Activated naive CD4-positive, alpha-beta T cell treated with anti-CD3 and anti-CD28 coated beads, Interleukin-2, amount 10 ng/mL, durations not matched to agents 7 days and 5 days (primary cell): Measurements from ENCODE around the gene PNKP.

Experiments
- CTCF ChIA-PET: fragments of 350-600 bp; sonication (Branson Sonifier 250); formaldehyde crosslinking; loops from one replicate; lab custom pipeline; 2021; ENCODE audit warnings: antibody characterized with exemption; lab: Charles Lee
- DNase-seq: peaks from one replicate; pipeline ENCODE4 v3.0.0-alpha.2; 2020
- H3K27ac Mint-ChIP-seq: one replicate; pipeline ENCODE4 v1.8.0; 2021; ENCODE audit warnings: mild to moderate bottlenecking, moderate library complexity, mixed read lengths
- H3K27me3 Mint-ChIP-seq: one replicate; pipeline ENCODE4 v1.8.0; 2021; ENCODE audit warnings: mild to moderate bottlenecking, mixed read lengths
- H3K36me3 Mint-ChIP-seq: one replicate; pipeline ENCODE4 v1.8.0; 2021; ENCODE audit warnings: mixed read lengths
- H3K4me1 Mint-ChIP-seq: one replicate; pipeline ENCODE4 v1.8.0; 2021; ENCODE audit warnings: mixed read lengths
- H3K4me3 Mint-ChIP-seq: one replicate; pipeline ENCODE4 v1.8.0; 2021; ENCODE audit warnings: mild to moderate bottlenecking, moderate library complexity, mixed read lengths
- H3K9me3 Mint-ChIP-seq: one replicate; pipeline ENCODE4 v1.8.0; 2021; ENCODE audit warnings: mixed read lengths

PNKP gene

DNA sequence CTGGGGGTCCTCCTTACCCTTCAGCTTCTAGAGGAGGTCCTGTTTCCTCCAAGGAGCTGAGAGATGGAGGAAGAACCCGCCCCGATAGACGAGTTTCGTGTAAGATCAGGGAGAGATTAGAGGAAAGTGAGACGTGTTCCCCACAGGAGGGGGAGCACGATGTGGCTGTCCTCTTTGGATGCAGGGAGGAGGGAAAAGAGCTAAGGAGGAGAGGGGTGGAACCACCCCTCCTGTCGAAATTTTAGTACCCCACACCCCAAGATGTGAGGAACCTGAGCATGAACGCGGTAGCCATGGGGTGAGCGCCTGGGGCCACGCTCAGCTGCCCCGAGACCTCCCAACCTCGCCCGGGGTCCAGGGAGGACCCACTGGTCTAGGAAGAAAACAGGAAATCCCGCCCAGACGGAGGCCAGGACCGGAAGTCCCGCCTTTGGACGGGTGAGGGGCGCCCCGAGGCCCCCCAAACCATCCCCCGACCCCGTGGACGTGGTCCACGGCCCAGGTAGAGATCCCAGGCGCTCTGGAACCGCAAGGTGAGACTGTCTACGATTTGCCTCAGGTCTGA lies 8.6 kb upstream of the PNKP start:
- CTCF ChIA-PET, result no interaction called here
- peaks cover 23% of the 10 kb centered on the region for H3K36me3 Mint-ChIP-seq
- DNase-seq, result peak; percentile 78
- H3K27ac Mint-ChIP-seq, result no peak overlapping the region
- H3K4me3 Mint-ChIP-seq, result no peak overlapping the region
- H3K4me1 Mint-ChIP-seq, result peaks cover 37% of the 10 kb centered on the region
- no peaks in the 10 kb centered on the region for H3K9me3 Mint-ChIP-seq
- H3K27me3 Mint-ChIP-seq, result no peaks in the 10 kb centered on the region

DNA sequence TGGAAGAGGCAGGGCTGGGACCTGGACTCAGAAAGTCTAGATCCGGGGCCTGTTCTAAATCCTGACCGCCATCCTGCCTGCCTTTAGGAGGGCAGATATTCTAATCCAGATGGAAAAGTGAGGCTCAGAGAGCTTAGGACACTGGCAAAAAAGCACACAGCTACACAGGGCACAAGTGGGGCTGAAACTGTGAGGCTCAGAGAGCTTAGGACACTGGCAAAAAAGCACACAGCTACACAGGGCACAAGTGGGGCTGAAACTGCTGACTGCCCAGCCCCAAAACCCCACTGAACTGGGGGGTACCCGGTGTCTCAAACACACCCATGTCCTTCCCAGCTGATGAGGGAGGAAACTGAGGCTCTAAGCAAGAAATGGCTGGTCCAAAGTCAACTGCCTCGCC lies 7.8 kb upstream of the PNKP start:
- Mint-ChIP-seq H3K9me3 (no peaks in the 10 kb centered on the region), H3K4me3 (no peak overlapping the region), H3K4me1 (peaks cover 43% of the 10 kb centered on the region), H3K36me3 (peaks cover 23% of the 10 kb centered on the region), H3K27ac (no peak overlapping the region), H3K27me3 (no peaks in the 10 kb centered on the region)
- no peak for DNase-seq
- CTCF ChIA-PET, result no interaction called here

DNA sequence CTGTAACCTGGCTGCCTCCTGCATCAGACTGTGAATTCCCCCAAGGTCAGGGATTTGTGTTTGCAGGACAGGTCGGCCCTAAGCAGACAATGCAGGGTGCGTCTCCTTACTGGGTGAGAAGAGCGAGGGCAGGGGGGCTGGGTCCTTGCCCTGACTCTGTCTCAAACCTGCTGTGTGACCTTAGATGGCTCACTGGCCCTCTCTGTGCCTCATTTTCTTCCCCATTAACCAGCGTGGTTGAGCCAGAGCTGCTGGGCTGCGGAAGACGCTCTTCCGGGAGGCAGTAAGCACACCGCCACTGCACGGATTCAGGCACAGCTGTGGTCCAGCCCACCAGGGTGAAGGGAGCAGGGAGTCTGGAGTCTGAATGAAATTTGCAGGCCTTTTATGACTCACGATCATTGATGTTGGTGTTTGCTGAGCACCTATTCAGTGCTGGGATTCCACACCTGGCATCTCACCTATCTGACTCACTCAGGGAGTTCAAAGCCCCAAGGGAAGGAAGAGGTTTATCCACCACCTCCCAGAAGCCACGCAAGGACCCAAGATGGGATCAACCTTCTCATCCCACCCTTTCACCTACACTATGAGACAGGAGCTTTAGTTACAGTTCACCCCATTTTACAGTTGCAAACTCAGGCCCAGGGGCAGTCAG lies 7.3 kb upstream of the PNKP start:
- no peak for DNase-seq
- Mint-ChIP-seq H3K4me3 (no peak overlapping the region), H3K36me3 (peaks cover 21% of the 10 kb centered on the region), H3K4me1 (peaks cover 45% of the 10 kb centered on the region), H3K9me3 (no peaks in the 10 kb centered on the region), H3K27me3 (no peaks in the 10 kb centered on the region), H3K27ac (no peak overlapping the region)
- CTCF ChIA-PET, result no interaction called here

DNA sequence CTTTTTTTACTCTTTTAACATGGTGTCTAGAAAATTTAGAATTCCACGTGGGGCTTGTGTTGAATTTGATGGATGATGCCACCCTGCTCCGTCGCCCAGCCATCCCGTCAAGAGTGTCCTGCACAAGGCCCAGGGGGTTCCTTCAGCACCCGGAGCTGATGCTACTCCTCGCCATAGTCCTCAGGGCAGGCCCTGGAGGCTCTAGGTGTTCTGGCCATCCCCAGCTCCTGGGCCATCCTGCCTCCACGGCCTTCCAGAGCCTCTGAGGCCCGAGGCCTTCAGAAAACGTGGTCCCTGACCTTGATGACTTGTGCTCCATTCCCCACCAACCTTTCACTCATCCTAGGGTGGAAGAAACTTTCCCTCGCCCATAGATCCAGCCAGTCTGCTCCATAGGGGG lies 6.5 kb upstream of the PNKP start:
- CTCF ChIA-PET, result no interaction called here
- H3K9me3 Mint-ChIP-seq, result no peaks in the 10 kb centered on the region
- H3K4me3 Mint-ChIP-seq, result no peak overlapping the region
- peaks cover 39% of the 10 kb centered on the region for H3K4me1 Mint-ChIP-seq
- H3K27ac Mint-ChIP-seq, result no peak overlapping the region
- H3K36me3 Mint-ChIP-seq, result peaks cover 14% of the 10 kb centered on the region
- H3K27me3 Mint-ChIP-seq, result no peaks in the 10 kb centered on the region
- DNase-seq, result no peak

DNA sequence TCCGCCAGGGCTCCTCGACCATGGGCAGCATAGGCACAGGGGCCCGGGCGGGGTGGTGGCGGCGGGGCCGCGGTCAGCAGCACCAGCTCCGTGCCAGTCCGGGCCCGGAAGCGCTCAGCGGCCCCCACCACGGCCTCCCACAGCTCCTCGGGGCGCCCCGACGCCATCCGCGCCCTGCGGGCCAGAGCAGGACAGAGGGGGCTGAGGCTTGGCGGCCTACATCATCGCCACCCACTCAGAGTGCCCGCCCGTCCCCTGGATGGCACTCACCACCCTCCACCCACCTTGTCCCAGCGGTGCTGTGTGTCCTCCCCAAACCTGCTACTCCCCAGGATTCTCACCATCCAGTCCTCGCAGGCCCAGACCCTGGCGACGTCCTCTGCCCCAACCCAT lies 5.7 kb upstream of the PNKP start:
- peaks cover 11% of the 10 kb centered on the region for H3K36me3 Mint-ChIP-seq
- H3K4me3 Mint-ChIP-seq, result no peak overlapping the region
- no peak for DNase-seq
- no peaks in the 10 kb centered on the region for H3K27me3 Mint-ChIP-seq
- H3K9me3 Mint-ChIP-seq, result no peaks in the 10 kb centered on the region
- H3K27ac Mint-ChIP-seq, result no peak overlapping the region
- CTCF ChIA-PET, result no interaction called here
- peaks cover 33% of the 10 kb centered on the region for H3K4me1 Mint-ChIP-seq

DNA sequence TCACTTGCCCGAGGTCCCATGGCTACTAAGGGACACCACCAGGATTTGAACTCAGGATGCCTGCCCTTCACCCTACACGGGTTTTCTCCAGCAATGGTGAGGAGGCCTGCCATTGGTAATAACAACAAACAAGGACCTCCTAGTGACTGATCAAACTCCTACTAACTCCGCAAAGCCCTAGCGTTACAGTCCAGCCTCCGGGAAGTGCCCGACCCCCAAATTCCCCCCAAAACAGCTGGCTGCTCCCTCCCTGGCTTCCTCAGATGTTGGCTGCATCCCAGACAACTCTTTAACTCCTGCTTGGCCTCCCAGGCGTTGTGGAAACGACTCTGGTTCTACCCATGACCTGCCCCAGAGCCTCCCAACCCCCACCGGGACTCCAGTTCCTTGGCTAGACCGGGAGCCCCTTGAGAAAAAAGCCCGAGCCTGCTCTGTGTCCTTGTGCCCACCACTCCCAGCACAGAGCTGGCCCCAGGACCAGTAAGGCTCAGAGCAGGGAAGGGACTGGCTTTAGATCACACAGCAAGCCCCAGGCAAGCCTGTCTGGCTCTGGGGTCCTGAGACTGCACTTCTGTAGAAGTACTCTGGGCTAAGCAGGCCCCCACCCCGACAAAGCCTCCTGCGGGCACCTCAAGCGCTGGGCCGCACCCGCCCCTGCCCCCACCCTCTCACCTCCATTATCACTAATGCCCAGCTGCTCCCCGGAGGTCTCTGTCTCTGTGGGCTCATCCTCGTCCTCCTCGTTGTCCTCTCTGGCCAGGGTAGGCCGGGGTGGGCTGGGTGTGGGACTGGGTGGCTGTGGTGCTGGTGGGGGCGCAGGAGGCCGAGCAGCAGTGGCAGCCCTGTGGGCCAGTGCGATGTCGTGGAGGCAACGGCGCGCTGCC lies 5.1 kb upstream of the PNKP start:
- Mint-ChIP-seq H3K4me3 (no peak overlapping the region), H3K27me3 (no peaks in the 10 kb centered on the region), H3K36me3 (peaks cover 8% of the 10 kb centered on the region), H3K27ac (no peak overlapping the region), H3K4me1 (peaks cover 30% of the 10 kb centered on the region), H3K9me3 (no peaks in the 10 kb centered on the region)
- CTCF ChIA-PET, result no interaction called here
- DNase-seq, result no peak

DNA sequence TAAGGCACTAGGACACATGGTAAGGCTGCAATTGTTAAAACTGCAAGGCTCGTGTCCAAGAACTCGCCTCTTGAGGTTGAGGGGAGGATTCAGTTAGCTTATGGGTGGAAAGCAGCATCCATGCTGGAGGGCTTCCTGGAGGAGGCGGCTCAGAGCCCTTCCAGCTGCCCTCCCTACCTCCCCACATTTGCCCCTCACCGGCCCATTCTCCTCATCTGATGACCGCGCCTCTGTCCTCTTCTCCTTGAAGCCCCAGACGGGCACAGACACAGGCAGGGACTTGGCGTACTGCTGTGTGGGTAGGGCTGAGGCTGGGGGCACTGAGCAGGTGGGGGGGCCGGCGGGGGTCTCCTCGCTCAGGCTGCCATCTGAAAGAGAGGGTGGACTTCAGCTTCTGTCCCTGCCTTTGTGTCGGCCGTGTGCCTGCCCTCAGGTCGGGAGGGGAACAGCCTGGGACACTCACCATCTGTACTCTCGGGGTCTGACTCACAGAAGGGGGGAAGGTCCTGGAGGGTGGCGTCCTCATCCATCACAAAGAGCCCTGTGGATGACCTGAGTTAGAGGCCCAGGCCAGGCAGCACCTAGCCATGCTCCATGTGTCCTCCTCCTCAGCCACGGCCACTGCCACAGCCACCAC lies 4.1 kb upstream of the PNKP start:
- no peaks in the 10 kb centered on the region for H3K9me3 Mint-ChIP-seq
- H3K27me3 Mint-ChIP-seq, result no peaks in the 10 kb centered on the region
- peak overlapping the region; percentile 33 for H3K27ac Mint-ChIP-seq
- CTCF ChIA-PET, result no interaction called here
- H3K36me3 Mint-ChIP-seq, result peaks cover 12% of the 10 kb centered on the region
- peak overlapping the region; percentile 20 for H3K4me3 Mint-ChIP-seq
- H3K4me1 Mint-ChIP-seq, result peaks cover 37% of the 10 kb centered on the region
- DNase-seq, result no peak

DNA sequence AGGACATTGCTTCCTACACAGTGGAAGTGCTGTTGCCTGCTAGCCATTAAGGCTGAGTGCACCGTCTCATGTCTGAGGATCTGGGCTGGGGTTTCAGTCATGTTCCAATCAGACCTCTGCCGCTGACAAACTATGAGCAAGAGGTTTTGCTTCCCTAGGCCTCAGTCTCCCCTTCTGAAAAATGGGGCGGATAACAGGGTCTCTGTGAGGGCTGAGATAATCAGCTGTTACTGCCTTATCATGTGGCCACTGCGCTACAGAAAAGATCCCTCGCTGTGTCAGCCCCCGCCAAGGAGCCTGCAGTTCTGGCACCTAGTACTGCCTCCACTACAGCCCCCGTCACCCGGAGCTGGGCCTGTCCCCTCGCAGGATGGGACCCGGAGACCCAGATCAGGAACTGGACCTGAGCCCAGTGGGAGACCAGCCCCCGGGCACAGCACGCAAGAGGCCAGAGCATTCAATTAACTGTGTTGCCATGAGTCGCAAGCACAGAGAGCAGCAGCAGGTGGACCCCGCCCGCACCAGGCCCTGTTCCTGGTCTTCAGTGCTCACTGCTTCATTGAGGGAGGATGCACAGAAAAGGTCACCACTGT lies 3.0 kb upstream of the PNKP start:
- Mint-ChIP-seq H3K27ac (no peak overlapping the region), H3K4me3 (no peak overlapping the region), H3K27me3 (no peaks in the 10 kb centered on the region), H3K9me3 (no peaks in the 10 kb centered on the region), H3K4me1 (peaks cover 45% of the 10 kb centered on the region), H3K36me3 (peaks cover 18% of the 10 kb centered on the region)
- CTCF ChIA-PET, result no interaction called here
- no peak for DNase-seq

DNA sequence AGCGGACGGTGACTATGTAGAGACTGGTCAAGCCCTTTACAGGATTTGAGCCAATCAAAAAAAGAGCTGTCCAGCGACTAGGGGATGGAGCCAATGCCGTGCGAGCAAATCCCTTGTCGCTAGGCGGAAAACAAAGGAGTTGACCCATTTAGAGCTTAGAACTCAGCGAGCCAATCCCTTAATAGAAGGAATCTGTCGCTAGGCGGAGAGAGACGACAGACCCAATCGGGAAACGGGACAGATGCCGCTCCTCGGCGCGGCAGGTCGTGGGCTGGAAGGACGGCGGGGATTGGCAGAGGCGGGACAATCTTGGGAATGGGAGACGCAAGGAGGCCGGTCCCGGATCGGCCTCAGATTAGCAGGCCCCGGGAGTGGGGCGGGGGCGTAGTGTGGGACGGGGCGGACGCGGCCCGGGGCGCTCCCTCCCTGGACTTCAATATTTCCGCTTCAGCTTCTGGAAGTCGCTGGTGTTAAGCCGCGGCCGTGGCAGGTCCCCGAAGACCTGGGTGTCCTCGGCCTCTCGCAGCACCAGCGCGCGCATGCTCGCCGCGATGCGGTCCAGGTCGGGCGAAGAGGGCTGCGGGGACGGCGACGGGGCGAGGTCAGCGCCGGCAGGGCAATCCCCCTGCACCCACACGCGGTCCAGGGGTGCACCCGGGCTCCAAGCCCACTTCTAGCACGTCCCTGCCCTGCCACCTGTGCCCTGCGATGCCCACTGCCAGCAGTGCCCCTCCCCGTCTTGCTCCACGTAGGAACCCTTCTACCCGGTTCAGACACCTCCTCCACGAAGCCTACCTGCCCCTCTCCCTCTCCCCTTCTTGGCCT lies 2.3 kb upstream of the PNKP start:
- Mint-ChIP-seq H3K27me3 (no peaks in the 10 kb centered on the region), H3K36me3 (peaks cover 23% of the 10 kb centered on the region), H3K9me3 (no peaks in the 10 kb centered on the region), H3K4me3 (no peak overlapping the region), H3K27ac (no peak overlapping the region), H3K4me1 (peaks cover 46% of the 10 kb centered on the region)
- CTCF ChIA-PET, result interaction anchor here (1.1 kb wide), 1 partner anchor 26 kb away, joined by 3 read pairs; no protein-coding TSS in a partner anchor
- DNase-seq, result peak; percentile 94

DNA sequence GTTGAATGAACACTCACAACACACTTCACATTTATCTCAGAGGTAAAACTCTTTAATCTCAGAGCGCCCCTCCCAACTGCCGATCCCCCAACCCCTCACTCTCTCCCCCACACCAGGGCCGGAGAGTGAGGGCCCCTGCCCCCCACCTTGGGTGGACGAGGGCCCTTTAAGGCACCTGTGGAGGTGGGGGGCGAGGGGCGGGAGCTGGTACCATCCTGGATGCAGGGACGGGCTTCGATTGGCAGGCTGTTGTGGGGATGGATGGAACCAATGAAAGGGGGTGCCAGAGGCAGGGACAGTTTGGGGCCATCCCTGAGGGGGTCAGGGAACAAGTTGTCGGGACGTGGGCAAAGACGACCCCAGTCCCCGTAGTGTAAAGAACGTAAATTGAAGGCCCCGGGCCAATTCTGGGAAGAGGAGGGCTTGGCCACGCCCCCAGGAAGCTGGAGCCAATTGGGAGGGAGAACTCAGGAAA lies 1.7 kb upstream of the PNKP start:
- Mint-ChIP-seq H3K27me3 (no peaks in the 10 kb centered on the region), H3K9me3 (no peaks in the 10 kb centered on the region), H3K27ac (no peak overlapping the region), H3K4me1 (peaks cover 50% of the 10 kb centered on the region), H3K36me3 (peaks cover 28% of the 10 kb centered on the region), H3K4me3 (no peak overlapping the region)
- CTCF ChIA-PET, result interaction anchor here (1.1 kb wide), 1 partner anchor 26 kb away, joined by 3 read pairs; no protein-coding TSS in a partner anchor
- no peak for DNase-seq

DNA sequence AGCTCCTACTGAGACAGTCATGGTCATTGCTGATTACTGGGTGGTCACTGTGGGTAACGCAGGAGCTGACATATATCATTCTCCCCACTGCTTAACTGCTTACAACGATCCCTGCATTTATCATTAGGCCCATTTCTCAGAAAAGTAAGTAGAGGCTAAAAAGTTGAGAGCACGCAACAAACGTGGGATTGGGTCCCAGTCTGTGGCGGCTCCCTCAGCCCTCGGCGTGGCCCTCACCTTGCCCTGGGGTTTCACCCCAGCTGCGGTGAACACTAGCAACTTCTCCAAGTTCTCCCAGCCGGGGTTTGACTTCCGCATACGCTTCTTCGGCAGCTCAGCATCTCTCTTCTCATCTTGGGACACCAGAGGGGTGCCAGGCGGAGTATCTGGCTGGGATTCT lies 2.5 kb downstream of the PNKP start:
- peaks cover 41% of the 10 kb centered on the region for H3K36me3 Mint-ChIP-seq
- H3K4me3 Mint-ChIP-seq, result no peak overlapping the region
- H3K9me3 Mint-ChIP-seq, result no peaks in the 10 kb centered on the region
- H3K27ac Mint-ChIP-seq, result no peak overlapping the region
- no peaks in the 10 kb centered on the region for H3K27me3 Mint-ChIP-seq
- no peak for DNase-seq
- peaks cover 36% of the 10 kb centered on the region for H3K4me1 Mint-ChIP-seq
- CTCF ChIA-PET, result interaction anchor here (1.1 kb wide), 1 partner anchor 26 kb away, joined by 3 read pairs; no protein-coding TSS in a partner anchor

DNA sequence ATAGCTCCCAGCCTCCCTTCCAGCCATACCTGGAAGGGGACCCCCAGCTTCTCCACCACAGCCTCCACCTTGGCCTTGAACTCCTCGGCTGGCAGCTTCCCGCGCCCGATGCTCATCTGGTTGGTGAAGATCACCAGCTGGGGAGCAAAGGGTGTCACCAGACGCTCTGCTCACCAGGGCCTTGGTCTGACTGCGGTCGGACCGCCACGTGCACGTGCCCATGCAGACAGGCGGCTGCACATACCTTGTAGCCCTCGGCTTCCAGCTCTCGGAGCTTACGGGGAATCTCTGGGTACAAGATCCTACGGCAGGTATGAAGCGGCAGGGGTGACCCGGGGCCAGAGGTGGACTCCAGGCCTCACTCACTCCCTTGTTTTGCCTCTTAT lies 3.4 kb downstream of the PNKP start:
- H3K27me3 Mint-ChIP-seq, result no peaks in the 10 kb centered on the region
- peaks cover 43% of the 10 kb centered on the region for H3K36me3 Mint-ChIP-seq
- DNase-seq, result no peak
- no peak overlapping the region for H3K4me3 Mint-ChIP-seq
- H3K4me1 Mint-ChIP-seq, result peaks cover 36% of the 10 kb centered on the region
- H3K9me3 Mint-ChIP-seq, result no peaks in the 10 kb centered on the region
- H3K27ac Mint-ChIP-seq, result peak overlapping the region; percentile 28
- CTCF ChIA-PET, result interaction anchor here (1.2 kb wide), 1 partner anchor 13 kb away, joined by 3 read pairs; no protein-coding TSS in a partner anchor

DNA sequence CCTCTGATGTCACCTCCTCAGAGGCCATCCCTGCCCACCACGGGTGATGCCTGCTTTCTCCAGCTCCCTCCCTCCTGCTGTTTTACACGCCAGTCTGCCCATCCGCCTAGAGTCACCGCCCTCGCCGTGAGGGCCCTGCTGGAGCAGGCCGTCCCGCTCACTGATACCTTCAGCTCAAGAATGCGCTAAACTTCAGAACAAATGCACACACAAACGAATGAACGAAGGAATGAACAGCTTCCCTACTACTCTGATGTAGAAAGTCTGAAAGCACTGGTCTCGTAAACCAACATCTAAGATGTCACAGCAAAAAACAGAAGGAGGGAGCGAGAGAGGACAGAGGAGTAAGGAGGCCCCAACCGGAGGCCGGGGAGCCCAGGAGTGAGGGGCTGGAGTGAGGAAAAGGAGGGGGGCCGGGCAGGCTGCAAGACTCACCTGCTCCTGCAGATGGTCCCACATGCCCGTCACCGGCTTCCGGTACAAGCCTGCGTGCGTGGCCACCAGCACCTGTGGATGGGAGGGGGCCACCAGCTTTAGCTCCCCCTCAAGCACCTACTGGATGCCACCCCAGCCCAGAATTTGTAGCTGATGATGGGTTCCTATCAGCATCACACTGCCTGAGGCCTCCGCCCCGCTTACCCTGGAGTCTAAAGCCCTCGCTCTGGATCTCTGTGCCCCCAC lies 4.0 kb downstream of the PNKP start:
- CTCF ChIA-PET, result interaction anchor here (1.2 kb wide), 1 partner anchor 13 kb away, joined by 3 read pairs; no protein-coding TSS in a partner anchor
- no peak for DNase-seq
- Mint-ChIP-seq H3K27me3 (no peaks in the 10 kb centered on the region), H3K9me3 (no peaks in the 10 kb centered on the region), H3K4me3 (no peak overlapping the region), H3K36me3 (peaks cover 43% of the 10 kb centered on the region), H3K4me1 (peaks cover 36% of the 10 kb centered on the region), H3K27ac (peak overlapping the region; percentile 28)
